Ishikawa (cell line): ENCODE results near the gene ZBTB16.

Experiments used
- CEBPB ChIP-seq: IDR thresholded peaks from 2 replicates; pipeline ENCODE4 v1.6.1; 2012
- CREB1 ChIP-seq: IDR thresholded peaks from 2 replicates; pipeline ENCODE4 v1.6.1; 2012; ENCODE audit warnings: low read depth
- EGR1 ChIP-seq: IDR thresholded peaks from 2 replicates; pipeline ENCODE4 v1.6.1; 2012
- EP300 ChIP-seq: IDR thresholded peaks from 2 replicates; pipeline ENCODE4 v1.6.1; 2012; ENCODE audit warnings: borderline replicate concordance
- FOXM1 ChIP-seq: IDR thresholded peaks from 2 replicates; pipeline ENCODE4 v1.6.1; 2012; ENCODE audit warnings: low read depth, borderline replicate concordance
- NFIC ChIP-seq: IDR thresholded peaks from 2 replicates; pipeline ENCODE4 v1.6.1; 2012
- RAD21 ChIP-seq: IDR thresholded peaks from 2 replicates; pipeline ENCODE4 v1.6.1; 2012; ENCODE audit warnings: low read depth
- TAF1 ChIP-seq: IDR thresholded peaks from 2 replicates; pipeline ENCODE4 v1.6.1; 2012; ENCODE audit warnings: low read depth, mild to moderate bottlenecking
- TCF12 ChIP-seq: IDR thresholded peaks from 2 replicates; pipeline ENCODE4 v1.6.1; 2012; ENCODE audit warnings: low read depth
- TEAD4 ChIP-seq: IDR thresholded peaks from 2 replicates; pipeline ENCODE4 v1.6.1; 2012
- YY1 ChIP-seq: IDR thresholded peaks from 2 replicates; pipeline ENCODE4 v1.6.1; 2012; ENCODE audit warnings: low read depth
- ZBTB7A ChIP-seq: IDR thresholded peaks from 2 replicates; pipeline ENCODE4 v1.6.1; 2012; ENCODE audit warnings: low read depth
- TF ChIP-seq, protein P1 (sequence below): IDR thresholded peaks from 2 replicates; pipeline ENCODE4 v1.6.1; 2012; ENCODE audit warnings: low read depth, mild to moderate bottlenecking
- TF ChIP-seq, protein P2 (sequence below): IDR thresholded peaks from 2 replicates; pipeline ENCODE4 v1.6.1; 2012
- TF ChIP-seq, protein P3 (sequence below): IDR thresholded peaks from 2 replicates; pipeline ENCODE4 v1.6.1; 2012

ZBTB16 gene

GRCh38 chr11:114075891-114076441 is 16.5 kb downstream of the ZBTB16 start:
- TF ChIP-seq EGR1, result no peak
- TF ChIP-seq TAF1, result no peak
- no peak for TF ChIP-seq ZBTB7A

- TF ChIP-seq NFIC (no peak), CEBPB (no peak), EGR1 (no peak), RAD21 (no peak), FOXM1 (no peak), TAF1 (no peak), CREB1 (no peak), TEAD4 (no peak), ZBTB7A (no peak)
- TF ChIP-seq, protein P1, sequence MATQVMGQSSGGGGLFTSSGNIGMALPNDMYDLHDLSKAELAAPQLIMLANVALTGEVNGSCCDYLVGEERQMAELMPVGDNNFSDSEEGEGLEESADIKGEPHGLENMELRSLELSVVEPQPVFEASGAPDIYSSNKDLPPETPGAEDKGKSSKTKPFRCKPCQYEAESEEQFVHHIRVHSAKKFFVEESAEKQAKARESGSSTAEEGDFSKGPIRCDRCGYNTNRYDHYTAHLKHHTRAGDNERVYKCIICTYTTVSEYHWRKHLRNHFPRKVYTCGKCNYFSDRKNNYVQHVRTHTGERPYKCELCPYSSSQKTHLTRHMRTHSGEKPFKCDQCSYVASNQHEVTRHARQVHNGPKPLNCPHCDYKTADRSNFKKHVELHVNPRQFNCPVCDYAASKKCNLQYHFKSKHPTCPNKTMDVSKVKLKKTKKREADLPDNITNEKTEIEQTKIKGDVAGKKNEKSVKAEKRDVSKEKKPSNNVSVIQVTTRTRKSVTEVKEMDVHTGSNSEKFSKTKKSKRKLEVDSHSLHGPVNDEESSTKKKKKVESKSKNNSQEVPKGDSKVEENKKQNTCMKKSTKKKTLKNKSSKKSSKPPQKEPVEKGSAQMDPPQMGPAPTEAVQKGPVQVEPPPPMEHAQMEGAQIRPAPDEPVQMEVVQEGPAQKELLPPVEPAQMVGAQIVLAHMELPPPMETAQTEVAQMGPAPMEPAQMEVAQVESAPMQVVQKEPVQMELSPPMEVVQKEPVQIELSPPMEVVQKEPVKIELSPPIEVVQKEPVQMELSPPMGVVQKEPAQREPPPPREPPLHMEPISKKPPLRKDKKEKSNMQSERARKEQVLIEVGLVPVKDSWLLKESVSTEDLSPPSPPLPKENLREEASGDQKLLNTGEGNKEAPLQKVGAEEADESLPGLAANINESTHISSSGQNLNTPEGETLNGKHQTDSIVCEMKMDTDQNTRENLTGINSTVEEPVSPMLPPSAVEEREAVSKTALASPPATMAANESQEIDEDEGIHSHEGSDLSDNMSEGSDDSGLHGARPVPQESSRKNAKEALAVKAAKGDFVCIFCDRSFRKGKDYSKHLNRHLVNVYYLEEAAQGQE, result no peak
- TF ChIP-seq, protein P2, sequence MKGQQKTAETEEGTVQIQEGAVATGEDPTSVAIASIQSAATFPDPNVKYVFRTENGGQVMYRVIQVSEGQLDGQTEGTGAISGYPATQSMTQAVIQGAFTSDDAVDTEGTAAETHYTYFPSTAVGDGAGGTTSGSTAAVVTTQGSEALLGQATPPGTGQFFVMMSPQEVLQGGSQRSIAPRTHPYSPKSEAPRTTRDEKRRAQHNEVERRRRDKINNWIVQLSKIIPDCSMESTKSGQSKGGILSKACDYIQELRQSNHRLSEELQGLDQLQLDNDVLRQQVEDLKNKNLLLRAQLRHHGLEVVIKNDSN, result no peak
Observed at GRCh38 chr11:114076921-114077331, 17.4 kb downstream of the ZBTB16 start.

- no peak for TF ChIP-seq YY1
- no peak for TF ChIP-seq TCF12
Observed at GRCh38 chr11:114077482-114078305, 18.2 kb downstream of the ZBTB16 start.

- TF ChIP-seq RAD21 (no peak), EP300 (no peak), NFIC (no peak), TCF12 (no peak), TEAD4 (no peak), EGR1 (no peak), TAF1 (no peak), FOXM1 (no peak), CEBPB (no peak), YY1 (no peak), CREB1 (no peak), ZBTB7A (no peak)
- TF ChIP-seq, protein P1, result no peak
- TF ChIP-seq, protein P2, result no peak
- TF ChIP-seq, protein P3, sequence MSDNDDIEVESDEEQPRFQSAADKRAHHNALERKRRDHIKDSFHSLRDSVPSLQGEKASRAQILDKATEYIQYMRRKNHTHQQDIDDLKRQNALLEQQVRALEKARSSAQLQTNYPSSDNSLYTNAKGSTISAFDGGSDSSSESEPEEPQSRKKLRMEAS, result no peak
Observed at GRCh38 chr11:114078423-114078822, 18.9 kb downstream of the ZBTB16 start.

DNA sequence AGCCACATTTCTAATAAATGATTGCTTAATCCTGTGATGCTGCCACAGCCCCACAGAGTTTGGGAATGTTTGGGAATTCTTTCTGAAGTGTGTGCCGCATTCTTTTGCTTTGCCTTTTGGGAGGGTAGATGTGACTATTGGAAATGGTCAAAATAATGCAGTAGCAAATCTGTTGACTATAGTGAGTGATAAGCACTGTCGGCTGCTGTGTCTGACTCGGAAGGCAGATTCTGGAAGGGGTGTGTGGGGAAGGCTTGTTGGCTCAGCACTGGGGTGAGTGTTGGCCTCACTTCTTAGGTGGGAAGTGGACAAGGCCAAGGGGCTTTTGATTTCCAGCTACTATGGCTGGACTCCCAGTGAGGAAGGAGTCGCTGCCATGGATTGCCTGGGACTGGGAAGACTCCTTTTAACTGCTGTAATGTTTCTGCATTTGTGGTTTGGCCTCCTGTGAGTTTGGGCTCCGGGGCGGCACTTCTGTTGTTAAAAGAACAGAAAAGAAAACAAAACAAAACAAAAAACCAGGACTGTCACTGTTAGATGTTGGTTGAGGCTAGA is 20.1 kb downstream of the ZBTB16 start:
- TF ChIP-seq, protein P3, result no peak
- TF ChIP-seq FOXM1 (no peak), TEAD4 (no peak), NFIC (no peak), YY1 (no peak), CREB1 (no peak), ZBTB7A (no peak), TCF12 (no peak), EP300 (no peak), EGR1 (no peak)
- TF ChIP-seq, protein P1, result no peak
- TF ChIP-seq, protein P2, result no peak
